Prostate gland (tissue), 2 donors: ENCODE data around the gene XCR1. TPM values are rescaled to one million over a fixed set of nuclear protein-coding genes. Genes with fewer than 3 reads are reported as not detected.

Source experiments
- DNase-seq: peaks from one replicate; pipeline ENCODE4 v3.0.0-alpha.2; 2019; ENCODE audit warnings: low spot score
- H3K27ac ChIP-seq, 2 donors: fragments of 200-600 bp; sonication (generic); 2 replicates each; pipeline ENCODE4 v1.5.1; 2017 to 2019
- H3K27me3 ChIP-seq: fragments of 200-600 bp; sonication (generic); replicated peaks from 2 replicates; pipeline ENCODE4 v1.5.1; 2019; ENCODE audit not compliant: insufficient read depth
- H3K36me3 ChIP-seq, 2 donors: fragments of 200-600 bp; sonication (generic); 1 replicate in 1 of 2; 2 replicates in 1 of 2; pipeline versions ENCODE4 v1.5.1 to v1.8.1; 2017 to 2019
- H3K4me1 ChIP-seq: fragments of 200-600 bp; sonication (generic); replicated peaks from 2 replicates; pipeline ENCODE4 v1.5.1; 2019
- H3K4me3 ChIP-seq, 2 donors: fragments of 200-600 bp; sonication (generic); 2 replicates each; pipeline ENCODE4 v1.5.1; 2017 to 2019
- H3K9me3 ChIP-seq: fragments of 200-600 bp; sonication (generic); 2 replicates; pipeline ENCODE4 v1.5.1; 2017
- CTCF ChIP-seq, 4 experiments: fragments of 200-600 bp in 2 of 4; fragments of 450-650 bp in 2 of 4; sonication (generic) in 2 of 4; IDR thresholded peaks; 1 replicate in 3 of 4; 2 replicates in 1 of 4; pipeline ENCODE4 v1.5.1; 2016 to 2019; ENCODE audit warnings: antibody characterized with exemption in 4 of 4, mild to moderate bottlenecking in 2 of 4, moderate library complexity in 2 of 4
- POLR2A ChIP-seq: fragments of 450-650 bp; IDR thresholded peaks from one replicate; pipeline ENCODE4 v1.6.1; 2016; ENCODE audit warnings: antibody characterized with exemption, mild to moderate bottlenecking
- POLR2AphosphoS5 ChIP-seq: sonication (generic); formaldehyde crosslinking; IDR thresholded peaks from one replicate; pipeline ENCODE4 v1.6.1; 2017; ENCODE audit warnings: antibody characterized with exemption
- WGBS: methylation state at CpG from one replicate; pipeline ENCODE4 v1.1.5; 2018; 5-methylcytosine and 5-hydroxymethylcytosine counted together
- intact Hi-C: fragments of 100-400 bp; cut with DNase I; formaldehyde crosslinking; loops from one replicate; pipeline ENCODE4 v1.14.2; 2022
- total RNA-seq, 2 donors: library from RNA; depleted of rRNA; stranded (reverse); fragments of >200 nt; gene quantifications; one replicate each; pipeline ENCODE4 v1.1.0, GENCODE V29; 2016

XCR1 gene
- total RNA-seq, 2 donors from 2014 or later, result not detected

DNA sequence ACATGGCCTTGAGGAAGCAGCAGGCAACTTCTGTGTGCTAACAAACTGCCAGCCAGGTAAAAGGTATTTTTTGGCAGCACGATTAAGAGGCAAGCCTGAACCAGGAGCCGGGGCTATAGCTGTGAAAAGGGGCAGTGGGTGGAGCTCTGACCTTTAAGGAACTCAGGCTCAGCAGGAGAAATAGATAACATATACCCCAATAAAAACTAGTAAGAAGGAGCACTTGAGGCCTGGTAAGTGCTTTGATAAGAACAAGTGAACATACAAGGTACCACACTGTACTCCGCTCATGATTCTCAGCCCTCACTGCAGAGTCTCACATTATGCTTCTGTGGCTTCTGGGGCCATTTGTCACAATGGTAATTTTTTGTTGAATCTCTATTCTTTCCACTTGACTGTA is 37.1 kb downstream of the XCR1 start:
- Histone ChIP-seq H3K36me3 (no peaks in the 10 kb centered on the region), H3K27me3 (no peaks in the 10 kb centered on the region), H3K9me3 (no peaks in the 10 kb centered on the region), H3K4me1 (peaks cover 41% of the 10 kb centered on the region), H3K27ac (no peak overlapping the region), H3K4me3 (no peak overlapping the region)
- no peak for DNase-seq
- TF ChIP-seq POLR2A (no peak), CTCF (IDR thresholded peaks at IDR 0.05) (no peak), POLR2AphosphoS5 (no peak)
- WGBS, result 34% methylated on average over 3 of the region's 3 CpGs
- intact Hi-C loops, result loop anchor here (10.0 kb wide), 1 partner anchor 85 kb away; no protein-coding TSS in a partner anchor

- DNase-seq, result no peak
- no peaks in the 10 kb centered on the region for H3K27me3 ChIP-seq
- intact Hi-C loops, result no loop called here
- H3K9me3 ChIP-seq, result no peaks in the 10 kb centered on the region
- peak overlapping the region in 1 of 2 donors; percentile 86 for H3K27ac ChIP-seq
- H3K4me1 ChIP-seq, result peaks cover 40% of the 10 kb centered on the region
- H3K36me3 ChIP-seq, result no peaks in the 10 kb centered on the region
- H3K4me3 ChIP-seq, result no peak overlapping the region
- TF ChIP-seq POLR2A (no peak), CTCF (IDR thresholded peaks at IDR 0.05) (no peak), POLR2AphosphoS5 (no peak)
- 80% methylated on average over 2 of the region's 2 CpGs for WGBS
Measured at GRCh38 chr3:45988804-45989203, 38.5 kb downstream of the XCR1 start.

GRCh38 chr3:45988362-45988761 is 38.9 kb downstream of the XCR1 start:
- DNase-seq, result no peak
- Histone ChIP-seq H3K4me3 (no peak overlapping the region), H3K4me1 (peaks cover 40% of the 10 kb centered on the region), H3K9me3 (no peaks in the 10 kb centered on the region), H3K27me3 (no peaks in the 10 kb centered on the region), H3K36me3 (no peaks in the 10 kb centered on the region), H3K27ac (peak overlapping the region; percentile 83 to 86)
- 60% methylated on average over 4 of the region's 4 CpGs for WGBS
- intact Hi-C loops, result no loop called here
- TF ChIP-seq CTCF (IDR thresholded peaks at IDR 0.05) (no peak), POLR2AphosphoS5 (no peak), POLR2A (no peak)

- 30% methylated on average over 8 of the region's 8 CpGs for WGBS
- Histone ChIP-seq H3K4me1 (peaks cover 39% of the 10 kb centered on the region), H3K27ac (peak overlapping the region; percentile 83 to 86), H3K9me3 (no peaks in the 10 kb centered on the region), H3K4me3 (no peak overlapping the region), H3K36me3 (no peaks in the 10 kb centered on the region), H3K27me3 (no peaks in the 10 kb centered on the region)
- TF ChIP-seq POLR2A (no peak), POLR2AphosphoS5 (peak; percentile 21), CTCF (IDR thresholded peaks at IDR 0.05) (no peak)
- intact Hi-C loops, result no loop called here
- no peak for DNase-seq
Measured at GRCh38 chr3:45987368-45988291, 39.7 kb downstream of the XCR1 start.
